HEK293 (cell line): ENCODE data around the gene SAMD4B.

Experiments used
- BCL11B ChIP-seq: fragments of 450-650 bp; formaldehyde crosslinking; IDR thresholded peaks from 2 replicates; pipeline ENCODE4 v1.5.1; 2016; ENCODE audit warnings: low read depth, missing biosample characterization, missing genetic modification characterization
- GLIS2 ChIP-seq: fragments of 450-650 bp; formaldehyde crosslinking; IDR thresholded peaks from 2 replicates; pipeline ENCODE4 v1.5.1; 2016; ENCODE audit warnings: missing biosample characterization, missing genetic modification characterization
- KLF10 ChIP-seq: fragments of 450-650 bp; IDR thresholded peaks from 2 replicates; pipeline ENCODE4 v1.5.1; 2018; ENCODE audit warnings: missing biosample characterization, mild to moderate bottlenecking, missing genetic modification characterization
- OVOL3 ChIP-seq: fragments of 450-650 bp; formaldehyde crosslinking; IDR thresholded peaks from 2 replicates; pipeline ENCODE4 v1.5.1; 2016; ENCODE audit warnings: missing biosample characterization, missing genetic modification characterization
- PRDM1 ChIP-seq: fragments of 450-650 bp; formaldehyde crosslinking; IDR thresholded peaks from 2 replicates; pipeline ENCODE4; 2016; ENCODE audit warnings: missing biosample characterization, missing genetic modification characterization
- SP7 ChIP-seq: fragments of 450-650 bp; formaldehyde crosslinking; IDR thresholded peaks from 2 replicates; pipeline ENCODE4 v1.5.1; 2016; ENCODE audit warnings: missing biosample characterization, missing genetic modification characterization
- ZBTB6 ChIP-seq: fragments of 450-650 bp; formaldehyde crosslinking; IDR thresholded peaks from 2 replicates; pipeline ENCODE4 v1.5.1; 2017; ENCODE audit warnings: missing biosample characterization, missing genetic modification characterization
- ZEB2 ChIP-seq: fragments of 450-650 bp; formaldehyde crosslinking; IDR thresholded peaks from 2 replicates; pipeline ENCODE4 v1.5.1; 2016; ENCODE audit warnings: missing biosample characterization, missing genetic modification characterization
- ZFHX2 ChIP-seq: fragments of 450-650 bp; formaldehyde crosslinking; conservative IDR thresholded peaks from 2 replicates; pipeline ENCODE4 v1.5.1; 2016; ENCODE audit warnings: missing biosample characterization, missing genetic modification characterization
- ZFP37 ChIP-seq: fragments of 450-650 bp; formaldehyde crosslinking; IDR thresholded peaks from 2 replicates; pipeline ENCODE4 v1.5.1; 2016; ENCODE audit warnings: missing biosample characterization, missing genetic modification characterization
- ZNF23 ChIP-seq: fragments of 450-650 bp; formaldehyde crosslinking; IDR thresholded peaks from 2 replicates; pipeline ENCODE4 v1.5.1; 2016; ENCODE audit warnings: missing biosample characterization, missing genetic modification characterization, borderline replicate concordance
- ZNF24 ChIP-seq: fragments of 450-650 bp; formaldehyde crosslinking; IDR thresholded peaks from 2 replicates; pipeline ENCODE4 v1.5.1; 2016; ENCODE audit warnings: missing biosample characterization, missing genetic modification characterization
- ZNF366 ChIP-seq: fragments of 450-650 bp; formaldehyde crosslinking; conservative IDR thresholded peaks from 2 replicates; pipeline ENCODE4 v1.5.1; 2016; ENCODE audit warnings: missing biosample characterization, missing genetic modification characterization
- ZNF391 ChIP-seq: fragments of 450-650 bp; formaldehyde crosslinking; IDR thresholded peaks from 2 replicates; pipeline ENCODE4 v1.5.1; 2016; ENCODE audit warnings: low read depth, missing biosample characterization, missing genetic modification characterization, borderline replicate concordance
- ZNF510 ChIP-seq: fragments of 450-650 bp; formaldehyde crosslinking; IDR thresholded peaks from 2 replicates; pipeline ENCODE4 v1.5.1; 2018; ENCODE audit warnings: mild to moderate bottlenecking, missing genetic modification characterization, missing biosample characterization; ENCODE audit not compliant: insufficient replicate concordance
- ZNF530 ChIP-seq: fragments of 450-650 bp; formaldehyde crosslinking; IDR thresholded peaks from 2 replicates; pipeline ENCODE4 v1.5.1; 2016; ENCODE audit warnings: low read depth, missing biosample characterization, missing genetic modification characterization
- ZNF660 ChIP-seq: fragments of 450-650 bp; IDR thresholded peaks from 2 replicates; pipeline ENCODE4 v1.5.1; 2018; ENCODE audit warnings: missing biosample characterization, mild to moderate bottlenecking, missing genetic modification characterization
- ZNF692 ChIP-seq: fragments of 450-650 bp; formaldehyde crosslinking; IDR thresholded peaks from 2 replicates; pipeline ENCODE4 v1.5.1; 2016; ENCODE audit warnings: missing biosample characterization, missing genetic modification characterization
- ZNF791 ChIP-seq: fragments of 450-650 bp; formaldehyde crosslinking; IDR thresholded peaks from 2 replicates; pipeline ENCODE4 v1.5.1; 2016; ENCODE audit warnings: missing biosample characterization, missing genetic modification characterization
- ZNF792 ChIP-seq: fragments of 450-650 bp; formaldehyde crosslinking; IDR thresholded peaks from 2 replicates; pipeline ENCODE4 v1.5.1; 2016; ENCODE audit warnings: missing biosample characterization, missing genetic modification characterization
- ZNF843 ChIP-seq: fragments of 450-650 bp; formaldehyde crosslinking; IDR thresholded peaks from 2 replicates; pipeline ENCODE4 v1.5.1; 2016; ENCODE audit warnings: missing biosample characterization, missing genetic modification characterization
- TF ChIP-seq, protein P1 (sequence below): fragments of 450-650 bp; formaldehyde crosslinking; IDR thresholded peaks from 2 replicates; pipeline ENCODE4 v1.5.1; 2016; ENCODE audit warnings: missing biosample characterization, missing genetic modification characterization
- TF ChIP-seq, protein P2 (sequence below): fragments of 450-650 bp; formaldehyde crosslinking; IDR thresholded peaks from 2 replicates; pipeline ENCODE4 v1.5.1; 2017; ENCODE audit warnings: missing biosample characterization, missing genetic modification characterization
- TF ChIP-seq, protein P3 (sequence below): fragments of 450-650 bp; formaldehyde crosslinking; IDR thresholded peaks from 2 replicates; pipeline ENCODE4 v1.5.1; 2016; ENCODE audit warnings: missing biosample characterization, missing genetic modification characterization
- TF ChIP-seq, protein P4 (sequence below): fragments of 450-650 bp; IDR thresholded peaks from 2 replicates; pipeline ENCODE4 v1.5.1; 2018; ENCODE audit warnings: missing biosample characterization, mild to moderate bottlenecking, missing genetic modification characterization
- TF ChIP-seq, protein P5 (sequence below): fragments of 450-650 bp; formaldehyde crosslinking; IDR thresholded peaks from 2 replicates; pipeline ENCODE4 v1.5.1; 2016; ENCODE audit warnings: missing biosample characterization, missing genetic modification characterization

Gene SAMD4B

GRCh38 chr19:39402346-39403300 lies 60.4 kb downstream of the SAMD4B start (continued):
- TF ChIP-seq PRDM1 (tag by site-specific recombination) (0 out of 2 replicates have a peak, but pooled peaks have one; percentile 43), ZFHX2 (peak; percentile 100), ZNF843 (peak; percentile 89), OVOL3 (peak; percentile 8; the same call in 1 of the 2 replicates), ZNF660 (tag by site-specific recombination) (peak; percentile 69), KLF10 (peak; percentile 84), ZFP37 (peak; percentile 95), ZNF692 (tag by site-specific recombination) (peak; percentile 88), BCL11B (tag by site-specific recombination) (peak; percentile 74; the same call in 1 of the 2 replicates), GLIS2 (peak; percentile 83), ZNF530 (tag by site-specific recombination) (peak; percentile 99), ZNF391 (peak; percentile 15; the same call in 1 of the 2 replicates), ZNF791 (tag by site-specific recombination) (no peak), ZNF510 (tag by site-specific recombination) (no peak), ZNF23 (tag by site-specific recombination) (no peak; the same call in 1 of the 2 replicates), ZNF366 (tag by site-specific recombination) (peak; percentile 83), SP7 (tag by site-specific recombination) (peak; percentile 96), ZNF792 (tag by site-specific recombination) (peak; percentile 57; the same call in 1 of the 2 replicates), ZBTB6 (tag by site-specific recombination) (peak; percentile 21; the same call in 1 of the 2 replicates), ZNF24 (tag by site-specific recombination) (no peak; the same call in none of the 2 replicates), ZEB2 (tag by site-specific recombination) (peak; percentile 91; the same call in 1 of the 2 replicates)
- TF ChIP-seq, protein P1, sequence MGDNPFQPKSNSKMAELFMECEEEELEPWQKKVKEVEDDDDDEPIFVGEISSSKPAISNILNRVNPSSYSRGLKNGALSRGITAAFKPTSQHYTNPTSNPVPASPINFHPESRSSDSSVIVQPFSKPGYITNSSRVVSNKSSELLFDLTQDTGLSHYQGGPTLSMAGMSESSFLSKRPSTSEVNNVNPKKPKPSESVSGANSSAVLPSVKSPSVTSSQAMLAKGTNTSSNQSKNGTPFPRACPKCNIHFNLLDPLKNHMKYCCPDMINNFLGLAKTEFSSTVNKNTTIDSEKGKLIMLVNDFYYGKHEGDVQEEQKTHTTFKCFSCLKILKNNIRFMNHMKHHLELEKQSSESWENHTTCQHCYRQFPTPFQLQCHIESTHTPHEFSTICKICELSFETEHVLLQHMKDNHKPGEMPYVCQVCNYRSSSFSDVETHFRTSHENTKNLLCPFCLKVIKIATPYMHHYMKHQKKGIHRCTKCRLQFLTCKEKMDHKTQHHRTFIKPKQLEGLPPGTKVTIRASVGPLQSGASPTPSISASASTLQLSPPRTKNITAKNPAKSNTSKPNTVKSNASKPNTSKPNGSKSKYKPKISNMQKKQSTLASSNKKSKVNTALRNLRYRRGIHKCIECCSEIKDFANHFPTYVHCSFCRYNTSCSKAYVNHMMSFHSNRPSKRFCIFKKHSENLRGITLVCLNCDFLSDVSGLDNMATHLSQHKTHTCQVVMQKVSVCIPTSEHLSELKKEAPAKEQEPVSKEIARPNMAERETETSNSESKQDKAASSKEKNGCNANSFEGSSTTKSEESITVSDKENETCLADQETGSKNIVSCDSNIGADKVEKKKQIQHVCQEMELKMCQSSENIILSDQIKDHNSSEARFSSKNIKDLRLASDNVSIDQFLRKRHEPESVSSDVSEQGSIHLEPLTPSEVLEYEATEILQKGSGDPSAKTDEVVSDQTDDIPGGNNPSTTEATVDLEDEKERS (tag by site-specific recombination) = peak; percentile 9; the same call in 1 of the 2 replicates
- TF ChIP-seq, protein P2, sequence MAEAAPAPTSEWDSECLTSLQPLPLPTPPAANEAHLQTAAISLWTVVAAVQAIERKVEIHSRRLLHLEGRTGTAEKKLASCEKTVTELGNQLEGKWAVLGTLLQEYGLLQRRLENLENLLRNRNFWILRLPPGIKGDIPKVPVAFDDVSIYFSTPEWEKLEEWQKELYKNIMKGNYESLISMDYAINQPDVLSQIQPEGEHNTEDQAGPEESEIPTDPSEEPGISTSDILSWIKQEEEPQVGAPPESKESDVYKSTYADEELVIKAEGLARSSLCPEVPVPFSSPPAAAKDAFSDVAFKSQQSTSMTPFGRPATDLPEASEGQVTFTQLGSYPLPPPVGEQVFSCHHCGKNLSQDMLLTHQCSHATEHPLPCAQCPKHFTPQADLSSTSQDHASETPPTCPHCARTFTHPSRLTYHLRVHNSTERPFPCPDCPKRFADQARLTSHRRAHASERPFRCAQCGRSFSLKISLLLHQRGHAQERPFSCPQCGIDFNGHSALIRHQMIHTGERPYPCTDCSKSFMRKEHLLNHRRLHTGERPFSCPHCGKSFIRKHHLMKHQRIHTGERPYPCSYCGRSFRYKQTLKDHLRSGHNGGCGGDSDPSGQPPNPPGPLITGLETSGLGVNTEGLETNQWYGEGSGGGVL = peak; percentile 96
- TF ChIP-seq, protein P3, sequence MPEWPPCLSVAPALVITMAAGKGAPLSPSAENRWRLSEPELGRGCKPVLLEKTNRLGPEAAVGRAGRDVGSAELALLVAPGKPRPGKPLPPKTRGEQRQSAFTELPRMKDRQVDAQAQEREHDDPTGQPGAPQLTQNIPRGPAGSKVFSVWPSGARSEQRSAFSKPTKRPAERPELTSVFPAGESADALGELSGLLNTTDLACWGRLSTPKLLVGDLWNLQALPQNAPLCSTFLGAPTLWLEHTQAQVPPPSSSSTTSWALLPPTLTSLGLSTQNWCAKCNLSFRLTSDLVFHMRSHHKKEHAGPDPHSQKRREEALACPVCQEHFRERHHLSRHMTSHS (tag by site-specific recombination) = no peak
- TF ChIP-seq, protein P4, sequence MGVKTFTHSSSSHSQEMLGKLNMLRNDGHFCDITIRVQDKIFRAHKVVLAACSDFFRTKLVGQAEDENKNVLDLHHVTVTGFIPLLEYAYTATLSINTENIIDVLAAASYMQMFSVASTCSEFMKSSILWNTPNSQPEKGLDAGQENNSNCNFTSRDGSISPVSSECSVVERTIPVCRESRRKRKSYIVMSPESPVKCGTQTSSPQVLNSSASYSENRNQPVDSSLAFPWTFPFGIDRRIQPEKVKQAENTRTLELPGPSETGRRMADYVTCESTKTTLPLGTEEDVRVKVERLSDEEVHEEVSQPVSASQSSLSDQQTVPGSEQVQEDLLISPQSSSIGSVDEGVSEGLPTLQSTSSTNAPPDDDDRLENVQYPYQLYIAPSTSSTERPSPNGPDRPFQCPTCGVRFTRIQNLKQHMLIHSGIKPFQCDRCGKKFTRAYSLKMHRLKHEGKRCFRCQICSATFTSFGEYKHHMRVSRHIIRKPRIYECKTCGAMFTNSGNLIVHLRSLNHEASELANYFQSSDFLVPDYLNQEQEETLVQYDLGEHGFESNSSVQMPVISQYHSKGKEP (tag by site-specific recombination) = peak; percentile 43; the same call in 1 of the 2 replicates
- TF ChIP-seq, protein P5, sequence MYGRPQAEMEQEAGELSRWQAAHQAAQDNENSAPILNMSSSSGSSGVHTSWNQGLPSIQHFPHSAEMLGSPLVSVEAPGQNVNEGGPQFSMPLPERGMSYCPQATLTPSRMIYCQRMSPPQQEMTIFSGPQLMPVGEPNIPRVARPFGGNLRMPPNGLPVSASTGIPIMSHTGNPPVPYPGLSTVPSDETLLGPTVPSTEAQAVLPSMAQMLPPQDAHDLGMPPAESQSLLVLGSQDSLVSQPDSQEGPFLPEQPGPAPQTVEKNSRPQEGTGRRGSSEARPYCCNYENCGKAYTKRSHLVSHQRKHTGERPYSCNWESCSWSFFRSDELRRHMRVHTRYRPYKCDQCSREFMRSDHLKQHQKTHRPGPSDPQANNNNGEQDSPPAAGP (tag by site-specific recombination) = peak; percentile 94
